PC-9 (cell line): ENCODE results near the gene ADAMTS13. TPM values are rescaled to one million over a fixed set of nuclear protein-coding genes. Genes with fewer than 3 reads are reported as not detected.

Experiments used
- BruUV-seq: library from RNA; stranded (reverse); fragments of 400-500 nt; replicated peaks from 2 replicates; lab custom pipeline; 2021; lab: Mats Ljungman, UMichigan
- CTCF ChIA-PET: fragments of 300-600 bp; sonication (Branson Sonifier 250); formaldehyde crosslinking; loops from one replicate; lab custom pipeline; 2022; ENCODE audit warnings: antibody characterized with exemption; lab: Charles Lee
- POLR2A ChIA-PET: fragments of 300-600 bp; sonication (Branson Sonifier 250); formaldehyde crosslinking; loops from one replicate; lab custom pipeline; 2022; ENCODE audit warnings: antibody characterized with exemption; ENCODE audit not compliant: unreplicated experiment; lab: Charles Lee
- DNase-seq, 2 experiments: peaks; one replicate each; pipeline versions ENCODE4 v3.0.0 to v3.0.0-alpha.2; 2015 to 2022; ENCODE audit warnings: mixed read lengths in 1 of 2
- H2AFZ ChIP-seq: fragments of 200-600 bp; sonication (generic); 2 replicates; pipeline ENCODE4 v1.8.1; 2017; ENCODE audit warnings: antibody characterized with exemption
- H3F3A ChIP-seq: fragments of 200-600 bp; sonication (generic); 2 replicates; pipeline ENCODE4 v1.8.1; 2017; ENCODE audit warnings: antibody characterized with exemption, mild to moderate bottlenecking, low read depth; ENCODE audit not compliant: insufficient read depth
- H3K27ac ChIP-seq: fragments of 200-600 bp; sonication (generic); 2 replicates; pipeline ENCODE4 v1.6.1; 2016; ENCODE audit warnings: mixed run types
- H3K27me3 ChIP-seq: fragments of 200-600 bp; sonication (generic); 2 replicates; pipeline ENCODE4 v1.6.1; 2016; ENCODE audit warnings: low read depth, mixed run types; ENCODE audit not compliant: insufficient read depth
- H3K36me3 ChIP-seq: fragments of 200-600 bp; sonication (generic); 2 replicates; pipeline ENCODE4 v1.6.1; 2016; ENCODE audit warnings: low read depth, mixed run types
- H3K4me1 ChIP-seq: fragments of 200-600 bp; sonication (generic); replicated peaks from 2 replicates; pipeline ENCODE4 v1.6.1; 2016; ENCODE audit warnings: mixed run types; ENCODE audit not compliant: insufficient read depth
- H3K4me2 ChIP-seq: fragments of 200-600 bp; sonication (generic); 2 replicates; pipeline ENCODE4 v1.6.1; 2017; ENCODE audit warnings: mixed run types
- H3K4me3 ChIP-seq: fragments of 200-600 bp; sonication (generic); 2 replicates; pipeline ENCODE4 v1.6.1; 2016; ENCODE audit warnings: mixed run types
- H3K79me2 ChIP-seq: fragments of 200-600 bp; sonication (generic); 2 replicates; pipeline ENCODE4 v1.6.1; 2017; ENCODE audit warnings: low read depth, mixed run types
- H3K9me2 ChIP-seq: fragments of 200-600 bp; sonication (generic); 2 replicates; pipeline ENCODE4 v1.8.1; 2017; ENCODE audit warnings: mild to moderate bottlenecking; ENCODE audit not compliant: insufficient read depth
- H3K9me3 ChIP-seq: fragments of 200-600 bp; sonication (generic); 2 replicates; pipeline ENCODE4 v1.8.1; 2016; ENCODE audit warnings: low read depth; ENCODE audit not compliant: insufficient read depth
- H4K20me1 ChIP-seq: fragments of 200-600 bp; sonication (generic); 2 replicates; pipeline ENCODE4 v1.8.1; 2017; ENCODE audit not compliant: insufficient read depth
- CTCF ChIP-seq: fragments of 200-600 bp; sonication (generic); conservative IDR thresholded peaks from 2 replicates; pipeline ENCODE4 v1.6.1; 2017; ENCODE audit warnings: mixed run types, antibody characterized with exemption, mild to moderate bottlenecking, moderate library complexity
- EZH2 ChIP-seq: fragments of 200-600 bp; sonication (generic); IDR thresholded peaks from 2 replicates; pipeline ENCODE4 v1.8.0; 2017; ENCODE audit warnings: antibody characterized with exemption, low read depth
- intact Hi-C: fragments of 100-400 bp; cut with micrococcal nuclease; formaldehyde crosslinking; loops from one replicate; pipeline ENCODE4 v1.10.0; 2022; ENCODE audit not compliant: unreplicated experiment
- total RNA-seq: library from RNA; stranded (reverse); gene quantifications from 2 replicates; pipeline ENCODE4 v1.2.3, GENCODE V29; 2021

ADAMTS13 gene
- total RNA-seq, 1 experiment from 2014 or later = 7.1 TPM

- DNase-seq = peak; percentile 87 to 98
- peak within 1 kb of the TSS; percentile 83 for H3K4me2 ChIP-seq
- no peaks in the 10 kb centered on the region for H3K36me3 ChIP-seq
- H3K79me2 ChIP-seq = peaks cover 14% of the 10 kb centered on the region; the same call in 1 of the 2 replicates
- BruUV-seq = no TSS peak
- CTCF ChIA-PET = interaction anchor here (0.5 to 1.2 kb wide), 5 partner anchors 27 to 752 kb away, joined by 4 to 8 read pairs (median 5); no protein-coding TSS in a partner anchor
- no peaks in the 10 kb centered on the region; the same call in 1 of the 2 replicates for H4K20me1 ChIP-seq
- H2AFZ ChIP-seq = peak within 1 kb of the TSS; percentile 91
- TF ChIP-seq CTCF (no peak), EZH2 (no peak)
- H3K9me3 ChIP-seq = no peaks in the 10 kb centered on the region
- H3K4me1 ChIP-seq = peaks cover 13% of the 10 kb centered on the region
- intact Hi-C loops = no loop called here
- H3K27ac ChIP-seq = peak within 1 kb of the TSS; percentile 67
- H3K27me3 ChIP-seq = no peaks in the 10 kb centered on the region
- H3K9me2 ChIP-seq = no peaks in the 10 kb centered on the region
- POLR2A ChIA-PET = interaction anchor here (0.5 to 1.2 kb wide), 19 partner anchors 10 to 579 kb away, joined by 3 to 28 read pairs (median 7); partner anchors contain the start of genes BRD3OS and GTF3C5
- H3F3A ChIP-seq = peaks cover 12% of the 10 kb centered on the region; the same call in 1 of the 2 replicates
- H3K4me3 ChIP-seq = peak within 1 kb of the TSS; percentile 61
Measured at GRCh38 chr9:133459476-133460404, 37.6 kb downstream of the ADAMTS13 start, which contains the start of gene CACFD1. CACFD1 (plus strand) TSS chr9:133459978; CDS start chr9:133460067, 89 bp downstream.

DNA sequence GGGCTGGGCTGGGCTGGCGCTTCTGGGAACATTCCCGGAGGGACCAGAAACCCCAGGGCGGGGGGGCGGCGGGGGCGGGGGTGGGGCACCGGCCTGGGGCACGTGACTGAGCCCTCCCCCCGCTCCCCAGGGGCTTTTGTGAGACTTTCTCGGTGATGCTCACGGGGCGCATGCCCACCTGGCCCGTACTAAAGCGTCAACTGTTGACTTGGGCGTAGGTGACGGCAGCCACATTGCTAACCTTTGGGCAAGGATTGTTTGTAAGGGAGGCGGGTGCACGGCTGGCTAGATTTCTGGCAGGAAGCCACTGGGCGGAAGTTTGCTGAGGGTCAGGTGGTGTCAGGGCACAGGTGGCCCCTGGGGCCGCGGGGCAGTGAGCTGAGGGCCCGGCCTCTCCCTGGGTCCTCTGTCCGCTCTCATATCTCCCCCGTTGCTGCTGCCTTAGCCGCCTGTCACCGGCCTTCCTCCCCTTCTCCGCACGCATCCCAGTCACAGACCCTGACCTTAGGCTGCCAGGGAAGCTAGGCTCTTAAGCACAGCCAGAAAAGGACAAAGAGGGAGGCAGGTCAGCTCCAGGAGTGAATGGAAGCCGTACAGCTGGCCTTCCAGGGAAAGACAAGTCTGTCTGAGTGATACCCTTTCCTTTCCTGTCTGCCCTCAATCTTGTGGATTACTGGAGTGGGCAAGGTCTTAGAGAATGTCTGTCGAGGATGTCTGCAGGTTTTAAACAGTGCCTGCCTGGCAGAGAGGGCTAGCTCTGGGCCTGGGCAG lies 38.4 kb downstream of the ADAMTS13 start:
- intact Hi-C loops = no loop called here
- ChIA-PET POLR2A (interaction anchor here (0.6 to 0.7 kb wide), 2 partner anchors 22 to 484 kb away, joined by 3 to 8 read pairs; no protein-coding TSS in a partner anchor), CTCF (interaction anchor here (0.6 to 0.7 kb wide), 3 partner anchors 311 to 753 kb away, joined by 3 to 4 read pairs (median 4); no protein-coding TSS in a partner anchor)
- peak overlapping the region; percentile 91 for H2AFZ ChIP-seq
- H3K27me3 ChIP-seq = no peaks in the 10 kb centered on the region
- peaks cover 12% of the 10 kb centered on the region; the same call in 1 of the 2 replicates for H3F3A ChIP-seq
- DNase-seq = peak; percentile 80 to 88
- H3K79me2 ChIP-seq = peaks cover 14% of the 10 kb centered on the region; the same call in 1 of the 2 replicates
- BruUV-seq = TSS peak; percentile 55
- no peaks in the 10 kb centered on the region for H3K9me2 ChIP-seq
- H3K4me3 ChIP-seq = peak overlapping the region; percentile 61
- no peak for TF ChIP-seq EZH2
- TF ChIP-seq CTCF = no peak
- H3K36me3 ChIP-seq = no peaks in the 10 kb centered on the region
- peak overlapping the region; percentile 67 for H3K27ac ChIP-seq
- peak overlapping the region; percentile 83 for H3K4me2 ChIP-seq
- peaks cover 13% of the 10 kb centered on the region for H3K4me1 ChIP-seq
- H4K20me1 ChIP-seq = no peaks in the 10 kb centered on the region; the same call in 1 of the 2 replicates
- H3K9me3 ChIP-seq = no peaks in the 10 kb centered on the region
